Spleen (tissue), 11 donors: Measurements from ENCODE around the gene ARFGEF2. TPM values are rescaled to one million over a fixed set of nuclear protein-coding genes. Genes with fewer than 3 reads are reported as not detected.

ENCODE experiments used
- DNase-seq: peaks from one replicate; pipeline ENCODE4 v3.0.0-alpha.2; 2020
- H3K27ac ChIP-seq, 8 donors: fragments of 200-600 bp; sonication (generic) in 7 of 8; 1 replicate in 4 of 8; 2 replicates in 4 of 8; pipeline versions ENCODE4 v1.5.0 to v1.8.0; 2016 to 2021; ENCODE audit warnings: inconsistent platforms in 4 of 8, mild to moderate bottlenecking in 4 of 8, moderate library complexity in 1 of 8
- H3K27me3 ChIP-seq, 7 donors: fragments of 200-600 bp; sonication (generic) in 6 of 7; replicated peaks in 1 of 7; 1 replicate in 4 of 7; 2 replicates in 3 of 7; pipeline versions ENCODE4 v1.5.0 to v1.8.0; 2016 to 2021; ENCODE audit warnings: inconsistent platforms in 3 of 7, mild to moderate bottlenecking in 1 of 7
- H3K36me3 ChIP-seq, 6 donors: fragments of 200-600 bp; sonication (generic) in 5 of 6; 1 replicate in 4 of 6; 2 replicates in 2 of 6; pipeline versions ENCODE4 v1.5.0 to v1.8.0; 2016 to 2021; ENCODE audit warnings: inconsistent platforms in 2 of 6
- H3K4me1 ChIP-seq, 6 donors: fragments of 200-600 bp; sonication (generic) in 5 of 6; 1 replicate in 3 of 6; 2 replicates in 3 of 6; pipeline versions ENCODE4 v1.5.0 to v1.8.0; 2016 to 2021; ENCODE audit warnings: inconsistent platforms in 3 of 6
- H3K4me3 ChIP-seq, 8 donors: fragments of 200-600 bp; sonication (generic) in 7 of 8; 1 replicate in 4 of 8; 2 replicates in 4 of 8; pipeline versions ENCODE4 v1.5.0 to v1.8.0; 2016 to 2021; ENCODE audit warnings: inconsistent platforms in 4 of 8, mild to moderate bottlenecking in 4 of 8, moderate library complexity in 2 of 8
- H3K9me3 ChIP-seq, 8 donors: fragments of 200-600 bp; sonication (generic) in 7 of 8; 1 replicate in 4 of 8; 2 replicates in 4 of 8; pipeline versions ENCODE4 v1.5.0 to v1.8.0; 2016 to 2021; ENCODE audit warnings: inconsistent platforms in 4 of 8
- CTCF ChIP-seq, 11 experiments: fragments of 200-600 bp in 7 of 11; fragments of 450-650 bp in 4 of 11; sonication (generic) in 4 of 11; IDR thresholded peaks in 8 of 11; conservative IDR thresholded peaks in 3 of 11; 1 replicate in 7 of 11; 2 replicates in 4 of 11; pipeline versions ENCODE4 v1.4.0 to v1.8.0; 2016 to 2021; ENCODE audit warnings: antibody characterized with exemption in 11 of 11, inconsistent platforms in 4 of 11, mild to moderate bottlenecking in 1 of 11
- POLR2A ChIP-seq, 3 donors: fragments of 450-650 bp; IDR thresholded peaks; one replicate each; pipeline ENCODE4 v1.5.1; 2017; ENCODE audit warnings: antibody characterized with exemption in 3 of 3, mild to moderate bottlenecking in 1 of 3
- POLR2AphosphoS5 ChIP-seq, 3 donors: sonication (generic); formaldehyde crosslinking; IDR thresholded peaks; one replicate each; pipeline ENCODE4 v1.5.1; 2017; ENCODE audit warnings: antibody characterized with exemption in 3 of 3
- WGBS, 5 donors: extraction: QIAGEN DNeasy Blood & Tissue Kit in 3 of 5; methylation state at CpG; one replicate each; pipeline versions ENCODE4 v1.1.5 to v1.1.7; 2013 to 2018; 5-methylcytosine and 5-hydroxymethylcytosine counted together
- intact Hi-C: fragments of 100-400 bp; cut with DNase I; formaldehyde crosslinking; loops from one replicate; pipeline ENCODE4 v1.15.0; 2023; ENCODE audit warnings: low total_unique reads
- polyA plus RNA-seq, 3 donors: library from polyadenylated mRNA; stranded (reverse); fragments of 200-250 nt; gene quantifications; one replicate each; pipeline ENCODE4 v1.2.1, GENCODE V29; 2013
- total RNA-seq, 7 donors: library from RNA; depleted of rRNA in 3 of 7; stranded (reverse); fragments of >200 nt in 3 of 7; fragmentation: NEBNext Ultra II Directional in 4 of 7; extraction: Animal tissue kit (Norgen Biotek cat#: 25700) in 4 of 7; gene quantifications; one replicate each; pipeline versions ENCODE4 v1.1.0 to v1.2.1, GENCODE V29; 2016 to 2021
- donor health status: healthy with polysubstance abuse.
- donor health status: DM: no; HTN: no; CAD: no; lungs with moderate emphysema.
- donor health status: DM: no; HTN: no; CAD: no.
- donor health status: Bipolar disorder and iron deficiency.
- donor health status: healthy.
- donor health status: DM: no; HTN: no; CAD: no.
- donor health status: DM: yes; HTN: yes; CAD: no.

The ARFGEF2 gene
- total and polyA plus RNA-seq, 10 donors, result 6.7 to 44.4 (median 40.8) TPM

GRCh38 chr20:48901326-48901725, 20.2 kb upstream of the ARFGEF2 start:
- H3K4me3 ChIP-seq, result no peak overlapping the region
- no peaks in the 10 kb centered on the region for H3K36me3 ChIP-seq
- 53 to 73% (median 63%) methylated on average over 4 of the region's 4 CpGs for WGBS, 5 donors
- peak overlapping the region in 1 of 8 donors; percentile 23 for H3K27ac ChIP-seq
- H3K27me3 ChIP-seq, result no peaks in the 10 kb centered on the region
- intact Hi-C loops, result no loop called here
- H3K9me3 ChIP-seq, result no peaks in the 10 kb centered on the region
- TF ChIP-seq POLR2AphosphoS5 (IDR thresholded peaks at IDR 0.05) (no peak), POLR2A (IDR thresholded peaks at IDR 0.05) (no peak), CTCF (IDR thresholded peaks at IDR 0.05 in 8 of 11, conservative IDR thresholded peaks at IDR 0.05 in 3 of 11) (no peak)
- peaks cover 6 to 47% (median 13%) of the 10 kb centered on the region in 6 donors for H3K4me1 ChIP-seq
- DNase-seq, result no peak

DNA sequence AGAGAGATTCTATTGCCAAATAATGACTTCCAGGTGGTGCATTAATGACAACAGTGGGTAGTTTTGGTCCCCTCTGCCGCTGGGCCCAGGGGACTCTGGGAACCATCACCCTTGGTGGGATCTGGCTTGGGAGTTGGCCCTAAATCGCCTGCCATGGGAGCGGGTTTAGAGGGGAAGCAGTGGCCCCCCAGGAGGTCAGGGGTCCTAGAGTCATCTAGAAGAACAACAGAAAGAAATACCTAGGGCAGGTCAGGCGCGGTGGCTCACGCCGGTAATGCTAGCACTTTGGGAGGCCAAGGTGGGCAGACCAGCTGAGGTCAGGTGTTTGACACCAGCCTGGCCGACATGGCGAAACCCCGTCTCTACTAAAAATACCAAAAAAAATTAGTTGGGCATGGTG, 17.8 kb upstream of the ARFGEF2 start:
- no peak for DNase-seq
- Histone ChIP-seq H3K27me3 (no peaks in the 10 kb centered on the region), H3K27ac (no peak overlapping the region), H3K9me3 (peaks cover 0 to under 1% (median 0%) of the 10 kb centered on the region in 8 donors), H3K4me1 (peaks cover 6 to 40% (median 11%) of the 10 kb centered on the region in 6 donors), H3K4me3 (no peak overlapping the region), H3K36me3 (no peaks in the 10 kb centered on the region)
- no peak for TF ChIP-seq CTCF (IDR thresholded peaks at IDR 0.05 in 8 of 11, conservative IDR thresholded peaks at IDR 0.05 in 3 of 11)
- TF ChIP-seq POLR2AphosphoS5 (IDR thresholded peaks at IDR 0.05), result no peak
- no peak for TF ChIP-seq POLR2A (IDR thresholded peaks at IDR 0.05)
- intact Hi-C loops, result loop anchor here (2.0 kb wide), 1 partner anchor 245 kb away; no protein-coding TSS in a partner anchor
- WGBS, 5 donors, result 85 to 97% (median 92%) methylated on average over 10 of the region's 10 CpGs

DNA sequence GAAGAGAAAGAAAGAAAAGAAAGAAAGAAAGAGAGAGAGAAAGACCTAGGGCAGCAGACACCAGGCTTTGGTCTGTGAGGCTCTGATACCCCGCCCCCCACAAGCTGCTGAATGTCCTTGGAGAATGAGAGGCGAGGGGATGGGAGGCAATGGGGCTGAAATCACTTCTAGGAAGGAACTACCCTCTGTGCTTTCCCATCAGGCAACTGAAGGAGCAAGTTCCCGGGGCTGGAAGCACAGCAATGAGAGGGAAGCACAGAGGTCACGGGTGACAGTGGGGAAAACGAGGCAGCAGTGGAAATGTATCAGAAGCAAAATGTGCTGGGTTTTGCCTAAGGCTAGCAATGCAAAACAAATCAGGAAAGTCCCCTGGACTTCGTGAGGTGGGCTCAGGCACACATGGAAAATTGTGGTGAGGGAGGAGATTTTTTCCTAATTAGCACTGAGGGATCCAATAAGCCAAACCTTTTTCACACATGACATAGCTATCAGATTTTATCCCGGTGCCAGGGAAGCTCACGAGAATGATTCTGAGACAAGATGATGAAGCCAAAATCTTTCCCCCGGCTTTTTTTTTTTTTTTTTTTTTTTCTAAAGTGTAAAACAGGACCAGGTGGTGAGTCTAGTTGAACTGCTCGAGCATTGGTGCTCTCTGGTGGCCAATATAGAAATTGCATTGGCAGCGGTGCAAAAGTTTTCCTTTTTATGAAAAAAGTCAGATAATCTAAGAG, 16.8 kb upstream of the ARFGEF2 start:
- no peaks in the 10 kb centered on the region for H3K27me3 ChIP-seq
- WGBS, 5 donors, result 22 to 37% (median 31%) methylated on average over 11 of the region's 11 CpGs
- no peak for DNase-seq
- no peak overlapping the region for H3K27ac ChIP-seq
- peak overlapping the region in 1 of 8 donors; percentile 18 for H3K4me3 ChIP-seq
- no peaks in the 10 kb centered on the region for H3K36me3 ChIP-seq
- H3K9me3 ChIP-seq, result peaks cover 0 to 11% (median 3%) of the 10 kb centered on the region in 8 donors
- TF ChIP-seq CTCF (IDR thresholded peaks at IDR 0.05 in 8 of 11, conservative IDR thresholded peaks at IDR 0.05 in 3 of 11), result peak; percentile 74 to 97 (median 87)
- TF ChIP-seq POLR2AphosphoS5 (IDR thresholded peaks at IDR 0.05), result peak in 1 of 3 donors; percentile 30
- TF ChIP-seq POLR2A (IDR thresholded peaks at IDR 0.05), result no peak
- H3K4me1 ChIP-seq, result peaks cover 6 to 42% (median 11%) of the 10 kb centered on the region in 6 donors
- intact Hi-C loops, result loop anchor here (2.0 kb wide), 1 partner anchor 246 kb away; no protein-coding TSS in a partner anchor

DNA sequence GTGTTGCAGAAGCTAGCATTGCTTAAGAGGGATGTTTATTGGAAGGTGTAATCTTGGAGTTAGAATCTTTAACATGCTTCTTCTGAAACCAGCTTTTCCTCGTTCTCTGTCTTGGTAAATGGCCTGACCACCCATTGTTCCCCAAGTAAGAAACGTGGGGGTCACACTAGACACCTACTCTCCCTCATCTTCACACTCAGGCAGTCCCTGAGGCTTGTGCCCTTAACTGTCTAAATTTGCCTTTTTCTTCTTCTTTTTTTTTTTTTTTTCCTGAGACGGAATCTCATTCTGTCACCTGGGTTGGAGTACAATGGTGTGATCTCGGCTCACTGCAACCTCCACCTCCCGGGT, 16.2 kb upstream of the ARFGEF2 start:
- intact Hi-C loops, result loop anchor here (2.0 kb wide), 1 partner anchor 246 kb away; no protein-coding TSS in a partner anchor
- Histone ChIP-seq H3K27ac (no peak overlapping the region), H3K4me1 (peaks cover 6 to 43% (median 13%) of the 10 kb centered on the region in 6 donors), H3K27me3 (no peaks in the 10 kb centered on the region), H3K4me3 (no peak overlapping the region), H3K36me3 (no peaks in the 10 kb centered on the region), H3K9me3 (peaks cover 0 to 15% (median 3%) of the 10 kb centered on the region in 8 donors)
- no peak for DNase-seq
- TF ChIP-seq POLR2A (IDR thresholded peaks at IDR 0.05) (no peak), CTCF (IDR thresholded peaks at IDR 0.05 in 8 of 11, conservative IDR thresholded peaks at IDR 0.05 in 3 of 11) (peak in 4 of 11 experiments; percentile 15 to 43 (median 28)), POLR2AphosphoS5 (IDR thresholded peaks at IDR 0.05) (no peak)
- WGBS, 5 donors, result 69 to 81% (median 71%) methylated on average over 5 of the region's 5 CpGs
